GM18868 (cell line): ENCODE measurements around the gene TMEM97.
A peak's percentile ranks its signal among the peaks of the same experiment; 100 is the strongest.

ENCODE experiments used
- ATAC-seq: cut with Tn5 transposase; IDR thresholded peaks from one replicate; pipeline ENCODE4 v1.9.1; 2021; ENCODE audit warnings: mild to moderate bottlenecking, moderate library complexity; ENCODE audit not compliant: unreplicated experiment

TMEM97 gene

DNA sequence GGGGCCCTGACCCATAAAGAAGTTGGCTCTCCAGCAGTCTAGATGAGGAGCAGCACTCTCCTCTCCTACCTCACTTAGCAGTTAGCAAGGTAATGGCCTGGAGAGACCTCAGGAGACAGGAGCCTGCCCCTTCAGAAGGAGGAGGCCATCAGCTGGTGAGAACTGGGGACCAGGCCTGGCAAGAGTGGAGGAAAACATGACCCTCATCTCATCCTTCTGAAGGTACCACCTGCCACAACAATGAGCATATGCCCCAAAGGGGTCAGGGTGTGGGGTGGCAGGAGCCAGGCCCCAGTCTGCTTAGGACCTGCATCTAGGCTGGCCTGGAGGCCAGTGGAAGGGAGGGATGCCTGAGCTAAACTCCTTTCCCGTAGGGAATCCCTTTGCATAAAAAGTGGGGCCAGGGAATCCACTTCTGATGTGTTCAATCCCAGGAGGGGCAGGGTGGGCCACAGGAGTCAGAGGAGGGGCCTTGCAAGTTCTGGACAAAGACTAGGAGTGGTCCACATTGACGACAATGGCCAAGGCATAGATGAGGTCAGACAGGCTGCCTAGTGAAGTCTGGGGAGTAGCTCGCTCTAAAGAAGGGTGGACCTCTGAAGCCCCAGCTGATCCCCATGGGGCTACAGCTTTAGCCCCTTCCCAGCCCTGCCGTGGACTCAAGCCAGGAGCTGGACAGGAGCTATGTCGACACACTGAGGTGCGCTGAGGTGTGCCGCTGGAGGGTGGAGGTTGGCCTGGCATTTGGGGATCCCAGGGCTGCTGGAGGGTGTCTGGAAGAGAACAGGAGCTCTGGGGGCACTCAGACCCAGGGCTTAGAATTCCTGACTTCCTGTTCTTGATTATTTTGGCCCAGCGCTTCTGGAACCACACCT is 45.0 kb downstream of the TMEM97 start:
- ATAC-seq = no peak

DNA sequence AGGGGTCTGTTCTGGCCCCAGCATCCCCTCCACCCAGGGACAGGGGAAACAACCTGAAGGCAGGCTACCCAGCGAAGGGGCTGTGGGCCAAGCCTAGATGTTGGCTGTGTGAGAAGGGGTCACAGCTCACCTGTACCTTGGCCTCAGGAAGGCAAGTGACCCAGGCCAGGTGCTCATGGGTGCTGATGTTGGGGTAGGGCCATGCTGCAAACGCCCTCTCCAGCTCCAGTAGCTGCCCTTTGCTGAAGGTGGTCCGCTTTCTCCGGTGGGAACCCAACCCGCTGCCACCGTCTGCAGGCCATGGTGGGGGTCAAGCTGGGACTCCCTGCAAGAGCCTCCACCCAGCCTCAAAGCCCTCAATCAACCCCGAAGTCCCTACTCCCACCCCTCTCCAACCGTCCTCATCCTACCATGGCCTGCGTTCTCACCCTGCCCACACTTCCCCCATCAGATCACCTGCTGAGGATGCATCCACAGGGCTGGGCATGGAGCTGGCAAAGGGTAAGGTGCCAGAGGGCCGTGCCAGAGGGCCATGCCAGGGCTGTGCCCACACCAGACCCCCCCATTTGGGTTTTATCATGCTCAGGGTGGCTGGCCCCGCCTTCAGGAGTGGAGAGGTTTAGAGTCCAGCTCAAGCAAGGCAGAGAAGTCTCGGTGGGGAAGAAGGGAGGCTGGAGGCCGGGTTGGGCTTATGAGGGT is 45.8 kb downstream of the TMEM97 start, which contains the start of gene SEBOX:
Gene SEBOX (minus strand): TSS at position 535 of the 699 bp plus-strand sequence. CDS start 48 bp downstream, at position 487.
- no peak for ATAC-seq

DNA sequence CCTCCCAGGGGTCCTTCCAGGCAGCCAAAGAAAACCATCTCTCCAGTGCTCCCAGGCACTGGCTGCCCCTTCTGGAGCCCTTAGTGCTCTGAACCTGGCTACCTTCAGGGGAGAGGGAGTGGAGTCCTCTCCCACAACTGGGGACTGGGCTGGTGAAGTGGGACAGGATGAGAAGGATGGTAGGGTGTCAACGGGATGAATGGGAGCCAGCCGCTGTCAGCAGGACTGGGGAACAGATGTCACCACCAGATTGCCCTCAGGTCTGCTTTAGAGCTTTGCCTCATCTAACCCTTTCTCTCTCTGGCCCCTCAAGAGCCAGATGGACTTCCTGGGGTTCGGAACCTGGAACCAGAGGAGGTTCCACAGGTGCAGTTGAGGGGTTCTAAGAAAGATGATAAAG is 46.5 kb downstream of the TMEM97 start:
- no peak for ATAC-seq

DNA sequence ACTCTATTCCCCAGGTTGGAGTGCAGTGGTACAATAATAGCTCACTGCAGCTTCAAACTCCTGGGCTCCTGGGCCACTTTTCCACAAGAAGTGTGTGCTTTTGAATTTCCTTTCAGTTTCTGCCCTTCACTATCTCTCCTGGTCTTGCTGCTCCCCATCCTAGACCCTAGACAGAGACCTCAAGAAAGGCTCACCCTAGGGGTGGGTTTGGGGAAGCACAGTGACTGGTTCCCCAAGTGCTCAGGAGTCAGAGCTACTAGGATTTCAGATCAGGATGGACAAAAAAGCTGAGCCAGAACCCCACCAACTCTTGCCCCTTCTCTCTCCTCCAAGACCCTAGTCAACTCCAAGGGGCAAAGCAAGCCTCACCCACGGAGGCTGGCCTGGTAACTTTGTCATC is 47.6 kb downstream of the TMEM97 start:
- ATAC-seq = no peak

DNA sequence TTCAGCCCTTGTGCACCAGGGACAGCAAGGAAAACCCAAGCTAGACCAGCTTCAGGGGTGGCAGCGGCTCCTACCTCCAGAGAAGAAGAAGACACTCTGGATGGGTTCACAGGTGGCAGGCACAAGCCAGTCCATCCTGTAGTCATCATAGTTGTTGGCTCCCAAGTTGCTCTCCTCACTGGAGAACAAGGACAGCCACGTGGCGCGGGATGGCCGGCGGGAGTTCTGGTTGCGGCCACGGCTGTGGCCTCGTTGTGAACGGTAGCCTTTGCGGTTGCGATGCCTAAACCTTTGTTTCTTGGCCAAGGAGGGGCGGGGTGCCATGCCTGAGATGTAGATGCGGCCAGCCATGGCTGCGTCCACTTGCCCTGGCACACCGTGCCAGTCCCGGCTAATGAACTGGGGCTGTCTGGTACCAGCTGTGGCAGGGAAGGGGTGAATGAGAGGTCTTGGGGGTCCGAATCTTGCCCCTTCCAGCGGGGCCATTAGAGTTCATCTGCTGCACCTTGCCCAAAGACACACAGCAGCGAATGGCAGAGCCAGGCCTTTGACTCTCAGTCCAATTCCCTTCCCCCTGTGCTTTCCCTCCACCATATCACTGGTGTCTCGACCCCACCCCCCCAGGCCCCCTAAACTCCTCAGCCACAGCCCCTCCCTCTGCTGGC is 48.8 kb downstream of the TMEM97 start:
- ATAC-seq = no peak

DNA sequence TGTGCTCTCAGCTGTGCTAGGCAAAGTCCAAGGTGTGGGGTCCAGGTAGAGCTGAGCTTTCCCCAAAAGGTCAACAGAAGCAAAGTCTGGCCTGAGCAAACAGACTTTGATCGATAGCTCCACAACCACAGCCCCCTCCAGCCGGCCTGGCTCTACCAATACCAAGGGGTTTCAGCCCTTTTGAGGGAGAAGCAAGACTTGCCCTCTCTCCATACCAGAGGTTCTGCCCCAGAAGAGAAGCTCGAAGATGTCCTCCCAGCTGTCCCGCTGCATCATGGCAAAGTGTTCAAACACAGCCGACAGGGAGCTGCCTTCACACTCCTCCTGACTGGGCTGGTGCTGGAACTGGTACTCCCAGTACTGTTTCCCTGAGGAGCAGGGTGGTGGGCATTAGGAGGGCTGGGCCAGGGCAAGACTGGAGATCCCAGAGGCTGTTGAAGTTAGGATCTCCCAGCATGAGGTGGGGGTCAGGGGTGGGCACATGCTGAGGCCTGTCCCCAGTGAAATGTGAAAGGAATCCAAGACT is 49.4 kb downstream of the TMEM97 start:
- ATAC-seq = no peak

DNA sequence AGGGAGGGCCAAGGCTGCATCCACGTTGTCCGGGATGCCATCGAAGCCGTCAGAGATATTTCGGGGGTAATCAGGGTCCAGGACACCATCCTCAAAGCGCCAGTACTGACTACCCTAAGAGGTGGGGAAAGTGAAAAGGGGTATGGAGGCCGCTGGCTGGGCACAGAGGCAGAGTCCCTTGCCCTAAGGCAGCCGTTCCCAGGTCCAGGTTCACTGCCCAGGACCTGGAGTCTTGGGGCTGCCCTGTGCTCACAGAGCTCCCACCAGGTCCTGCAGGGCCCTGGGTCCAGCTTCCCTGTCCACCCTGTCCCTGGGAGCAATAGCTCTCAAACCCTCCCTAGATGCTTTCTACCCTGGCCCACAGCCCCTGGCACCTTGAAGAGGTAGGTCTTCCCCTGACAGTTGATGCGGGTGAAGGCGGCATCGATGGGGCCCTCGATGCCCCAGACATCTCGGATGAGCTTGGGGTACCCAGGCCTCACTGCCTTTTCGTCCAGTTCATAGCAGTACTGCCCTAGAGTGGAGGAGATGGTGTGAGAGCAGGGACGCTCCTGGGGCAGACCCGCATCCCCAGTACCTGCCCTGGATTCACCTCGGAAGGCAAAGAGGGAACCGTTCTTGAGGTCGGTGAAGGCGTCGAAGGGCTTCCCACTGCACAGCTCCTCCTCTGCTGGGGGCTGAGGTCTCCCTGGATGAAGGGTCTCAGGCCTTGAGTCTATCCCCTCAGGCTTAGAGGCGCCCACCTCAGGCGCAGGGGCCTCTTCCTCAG is 50.1 kb downstream of the TMEM97 start:
- no peak for ATAC-seq

DNA sequence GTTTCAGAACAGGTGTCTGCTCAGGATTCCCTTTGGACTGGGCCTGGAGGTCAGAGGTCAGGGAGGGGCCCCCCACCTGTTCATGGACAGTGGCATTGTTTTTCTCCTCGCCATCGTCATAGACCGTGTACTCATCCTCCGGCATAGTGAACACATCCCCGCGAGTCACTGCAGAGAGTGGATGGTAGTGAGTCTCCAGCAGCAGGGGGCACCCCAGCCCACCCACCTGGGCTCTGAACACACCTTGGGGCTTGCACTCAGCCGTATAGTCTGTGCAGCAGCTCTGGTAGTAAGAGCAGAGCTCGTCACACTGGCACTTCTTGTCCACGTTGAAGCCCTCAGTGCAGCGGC is 50.7 kb downstream of the TMEM97 start:
- no peak for ATAC-seq

DNA sequence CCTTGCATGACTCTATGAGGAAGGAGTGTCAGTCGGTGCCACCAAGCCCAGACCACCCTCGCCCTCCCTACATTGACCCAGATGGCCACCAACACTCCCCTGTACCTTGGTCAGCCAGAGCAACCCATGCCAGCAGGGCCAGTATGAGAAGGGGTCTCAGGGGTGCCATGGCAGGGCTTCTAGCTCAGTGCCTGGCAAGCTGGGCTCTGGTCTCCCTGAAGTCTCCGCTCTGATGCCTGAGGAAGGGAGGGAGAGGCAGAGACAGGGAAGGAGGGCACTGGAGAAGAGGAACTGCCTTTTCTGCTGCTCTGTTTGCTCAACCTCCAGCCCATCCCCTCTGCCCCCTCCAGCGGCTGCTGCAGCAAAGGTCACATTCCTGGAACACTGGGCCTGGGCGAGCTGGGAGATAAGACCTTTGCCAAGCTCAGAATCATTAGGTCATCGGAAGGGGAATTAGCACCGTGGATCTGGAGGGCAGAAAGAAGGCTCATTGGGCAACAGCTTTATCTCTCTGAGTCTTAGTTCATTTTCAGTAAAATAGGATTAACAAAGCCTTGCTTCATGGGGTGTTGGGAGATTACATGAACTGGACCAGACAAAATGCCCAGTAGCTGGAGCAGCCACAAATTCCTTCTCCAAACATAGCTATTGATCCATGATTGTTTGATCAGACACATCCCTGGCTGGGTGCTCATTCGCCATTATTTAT is 51.2 kb downstream of the TMEM97 start, which contains the start of gene VTN:
Gene VTN (minus strand): TSS at position 273 of the 709 bp plus-strand sequence. CDS start 104 bp downstream, at position 169.
- ATAC-seq = no peak

DNA sequence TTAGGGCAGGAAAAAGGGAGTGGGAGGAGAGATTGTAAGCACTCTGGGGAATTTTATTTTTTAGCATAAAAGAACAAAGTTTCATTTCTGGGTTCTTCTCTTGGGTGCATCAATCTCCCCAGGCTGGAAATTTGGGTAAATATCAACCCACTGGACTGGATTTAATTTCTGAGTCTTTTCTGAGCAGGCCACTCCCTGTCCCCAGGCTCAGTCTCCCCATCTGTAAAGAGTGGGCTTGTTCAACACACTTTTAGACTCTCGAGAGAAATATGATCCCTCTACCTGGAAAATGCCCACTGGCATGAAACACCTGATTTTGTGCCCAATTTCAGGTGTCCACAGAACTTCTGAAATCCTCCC is 51.7 kb downstream of the TMEM97 start:
- ATAC-seq = no peak

DNA sequence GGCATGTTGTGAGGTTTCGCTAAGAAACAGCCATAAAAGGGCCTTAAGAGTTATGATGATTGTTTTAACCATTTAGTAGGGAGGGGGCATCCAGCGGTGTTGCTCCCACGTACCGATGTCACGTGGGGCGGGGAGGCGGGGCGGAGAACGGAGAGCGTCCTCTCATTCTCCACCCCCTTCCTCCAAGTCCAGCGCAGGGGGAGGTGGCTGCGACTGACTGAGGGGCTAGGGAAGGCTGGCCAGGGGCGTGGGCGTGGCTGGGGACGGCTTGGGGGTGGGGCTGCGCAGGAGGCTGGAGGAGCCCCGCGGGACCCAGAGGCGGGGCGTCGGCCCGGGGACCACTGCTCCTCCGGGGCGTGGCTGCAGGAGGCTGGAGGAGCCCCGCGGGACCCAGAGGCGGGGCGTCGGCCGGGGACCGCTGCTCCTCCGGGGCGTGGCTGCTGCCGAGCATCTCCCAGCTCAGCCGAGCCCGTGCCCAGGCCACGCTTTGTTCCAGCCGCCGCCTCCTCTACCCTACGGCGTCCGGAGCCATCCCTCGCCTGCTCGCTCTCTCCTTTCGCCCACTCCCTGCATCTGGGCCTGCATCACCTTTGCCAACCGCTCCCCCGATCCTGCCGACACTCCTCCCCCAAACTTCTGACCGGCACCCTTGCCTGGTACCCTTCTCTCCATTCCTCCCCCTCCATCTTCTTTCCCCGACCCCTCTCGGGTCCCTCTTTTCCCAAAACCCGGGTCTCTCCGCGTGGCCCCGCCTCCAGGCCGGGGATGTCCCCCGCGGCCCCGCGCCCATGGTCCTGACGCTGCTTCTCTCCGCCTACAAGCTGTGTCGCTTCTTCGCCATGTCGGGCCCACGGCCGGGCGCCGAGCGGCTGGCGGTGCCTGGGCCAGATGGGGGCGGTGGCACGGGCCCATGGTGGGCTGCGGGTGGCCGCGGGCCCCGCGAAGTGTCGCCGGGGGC is 52.5 kb downstream of the TMEM97 start, which contains the start of gene SARM1:
Gene SARM1 (plus strand): TSS at position 450 of the 958 bp plus-strand sequence. CDS start 339 bp downstream, at position 789.
- ATAC-seq = peak; percentile 87

DNA sequence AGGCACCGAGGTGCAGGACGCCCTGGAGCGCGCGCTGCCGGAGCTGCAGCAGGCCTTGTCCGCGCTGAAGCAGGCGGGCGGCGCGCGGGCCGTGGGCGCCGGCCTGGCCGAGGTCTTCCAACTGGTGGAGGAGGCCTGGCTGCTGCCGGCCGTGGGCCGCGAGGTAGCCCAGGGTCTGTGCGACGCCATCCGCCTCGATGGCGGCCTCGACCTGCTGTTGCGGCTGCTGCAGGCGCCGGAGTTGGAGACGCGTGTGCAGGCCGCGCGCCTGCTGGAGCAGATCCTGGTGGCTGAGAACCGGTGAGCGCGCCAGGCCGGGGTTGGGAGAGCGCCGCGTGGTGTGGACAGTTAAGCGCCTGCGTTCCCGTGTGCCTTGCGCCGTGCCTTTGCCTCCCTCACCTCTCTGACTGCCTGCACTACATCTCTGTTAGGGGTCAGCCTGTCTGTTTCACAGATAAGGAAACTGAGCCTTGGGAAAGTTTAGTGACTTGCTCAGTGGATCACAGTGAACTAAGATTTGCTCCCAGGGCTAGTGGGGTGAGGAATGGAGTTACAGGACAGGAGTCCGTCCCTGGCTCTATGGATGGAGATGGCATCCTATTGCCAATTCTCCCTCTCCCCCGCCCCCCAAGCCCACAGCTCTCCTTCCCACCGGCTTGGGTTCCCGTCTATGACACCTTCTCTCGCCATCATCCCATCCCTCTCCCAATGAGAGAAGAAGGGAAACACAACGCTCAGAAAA is 53.4 kb downstream of the TMEM97 start:
- no peak for ATAC-seq

DNA sequence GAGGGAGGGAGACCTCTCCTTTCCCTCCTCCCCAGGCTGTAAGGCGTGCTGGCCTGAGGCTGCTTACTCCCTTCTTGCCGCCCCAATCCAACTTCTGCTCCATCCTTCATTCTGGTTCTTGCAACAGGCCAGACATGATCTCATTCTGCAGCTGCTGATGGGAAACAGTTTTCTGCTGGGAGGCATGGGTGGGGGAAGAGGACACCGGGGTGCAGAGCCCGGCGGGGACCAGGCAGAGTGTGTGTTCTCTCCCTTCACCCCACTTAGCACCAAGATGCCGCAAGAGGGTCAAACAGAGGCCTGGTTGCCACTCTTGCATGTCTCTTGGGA is 53.9 kb downstream of the TMEM97 start:
- no peak for ATAC-seq
